GM21423 (cell line): Measurements from ENCODE around the gene GCA.

Experiments used
- ATAC-seq: cut with Tn5 transposase; IDR thresholded peaks from one replicate; pipeline ENCODE4 v1.9.1; 2021; ENCODE audit warnings: mild to moderate bottlenecking, moderate library complexity; ENCODE audit not compliant: unreplicated experiment

GCA gene

DNA sequence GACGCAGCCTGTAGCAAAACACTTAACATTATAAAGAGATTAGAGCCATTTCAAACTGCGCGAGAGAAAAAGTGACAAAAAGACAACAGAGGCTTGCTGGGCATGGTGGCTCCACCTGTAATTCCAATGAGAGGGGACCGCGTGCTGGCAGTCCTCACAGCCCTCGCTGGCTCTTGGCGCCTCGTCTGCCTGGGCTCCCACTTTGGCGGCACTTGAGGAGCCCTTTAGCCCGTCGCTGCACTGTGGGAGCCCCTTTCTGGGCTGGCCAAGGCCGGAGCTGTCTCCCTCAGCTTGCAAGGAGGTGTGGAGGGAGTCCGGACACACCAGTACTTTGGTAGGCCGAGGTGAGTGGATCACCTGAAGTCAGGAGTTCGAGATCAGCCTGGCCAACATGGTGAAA, 16.1 kb upstream of the GCA start:
- no peak for ATAC-seq

DNA sequence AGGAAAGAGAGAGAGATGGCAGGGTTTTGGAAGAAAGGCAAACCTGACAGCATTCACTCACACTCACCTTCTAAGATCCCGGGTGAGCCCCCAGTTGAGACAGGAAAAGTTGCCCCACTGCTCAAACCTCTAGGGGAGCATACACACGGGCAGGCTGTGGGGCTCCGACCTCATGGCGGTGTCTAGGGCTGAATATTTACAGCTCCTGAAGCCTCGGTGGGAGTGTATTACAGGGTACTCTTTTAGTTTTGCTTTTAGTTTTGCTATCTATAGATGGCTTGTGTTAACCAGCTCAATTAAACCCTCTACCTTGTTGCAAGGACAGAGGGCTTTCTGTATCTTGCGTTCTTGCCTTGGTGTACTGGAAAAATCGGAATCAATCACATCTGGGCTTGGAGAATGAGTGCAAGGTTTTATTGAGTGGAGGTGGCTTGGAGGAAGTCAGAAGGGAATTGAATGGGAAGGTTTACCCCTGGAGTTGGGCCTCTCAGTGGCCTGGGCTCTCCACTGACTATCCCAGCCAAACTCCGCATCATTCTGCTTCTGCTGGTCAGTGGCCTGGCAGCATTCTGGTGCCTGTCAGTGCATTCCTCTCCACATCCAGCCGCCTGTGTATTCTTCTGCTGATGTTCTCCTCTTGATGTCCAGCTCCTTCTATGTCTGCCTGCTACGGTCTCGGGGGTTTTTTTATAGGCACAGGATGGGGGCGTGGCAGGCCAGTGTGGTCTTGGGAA, 15.3 kb upstream of the GCA start:
- peak; percentile 94 for ATAC-seq

DNA sequence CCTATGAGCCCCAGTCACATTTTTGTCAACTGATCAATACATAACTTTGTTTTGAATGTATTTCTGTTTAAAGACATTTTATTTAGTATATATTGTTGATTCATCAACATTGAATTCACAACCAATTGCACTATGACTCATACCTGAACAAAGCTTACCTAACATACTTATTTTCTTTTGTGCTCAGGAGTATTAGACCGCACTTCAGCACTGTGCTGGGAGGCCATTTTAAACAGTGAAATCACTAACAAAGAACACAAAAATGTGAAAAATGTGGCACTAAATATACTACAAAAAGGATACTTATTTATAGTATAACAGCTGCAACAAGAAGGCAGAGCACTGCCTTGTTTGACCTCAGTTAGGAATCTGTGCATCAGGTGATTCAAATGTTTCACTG, 13.1 kb upstream of the GCA start:
- ATAC-seq: no peak

DNA sequence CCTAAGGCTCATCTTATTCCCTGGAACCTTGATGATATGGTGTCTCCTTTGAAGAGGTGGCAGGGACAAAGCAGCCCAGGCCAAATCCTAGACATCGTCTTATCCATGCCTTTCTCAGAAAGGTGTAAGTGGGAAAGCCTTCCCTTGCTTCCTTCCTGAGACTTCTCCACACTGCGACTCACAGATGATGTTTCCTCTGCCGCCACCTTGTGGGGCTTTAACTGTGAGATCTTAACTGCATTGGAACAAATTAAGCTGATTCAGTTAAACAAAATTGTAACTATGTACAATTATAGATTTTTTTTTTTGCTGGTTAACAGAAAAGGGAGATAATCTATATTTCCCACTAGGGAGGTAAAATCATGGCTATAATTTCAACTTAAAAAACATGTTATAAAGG, 10.0 kb upstream of the GCA start:
- ATAC-seq: peak; percentile 73

DNA sequence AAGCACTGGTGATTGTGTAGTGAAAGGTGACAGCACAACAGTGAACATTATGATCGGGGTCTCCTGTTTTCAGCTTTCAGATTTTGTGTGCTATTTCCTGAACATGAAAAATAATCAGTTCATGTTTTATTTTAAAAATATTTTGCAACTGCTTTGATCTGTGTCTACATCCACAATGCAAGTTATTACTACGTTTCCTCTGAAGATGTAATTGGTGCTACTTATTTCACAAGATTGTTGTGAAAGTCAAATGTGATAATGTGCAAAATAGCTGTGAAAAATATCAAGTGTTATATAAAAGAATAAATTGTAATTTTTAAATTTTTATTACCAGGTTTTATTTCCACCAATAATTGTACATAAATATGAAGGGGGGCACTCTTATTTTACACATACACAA, 6.1 kb upstream of the GCA start:
- no peak for ATAC-seq

DNA sequence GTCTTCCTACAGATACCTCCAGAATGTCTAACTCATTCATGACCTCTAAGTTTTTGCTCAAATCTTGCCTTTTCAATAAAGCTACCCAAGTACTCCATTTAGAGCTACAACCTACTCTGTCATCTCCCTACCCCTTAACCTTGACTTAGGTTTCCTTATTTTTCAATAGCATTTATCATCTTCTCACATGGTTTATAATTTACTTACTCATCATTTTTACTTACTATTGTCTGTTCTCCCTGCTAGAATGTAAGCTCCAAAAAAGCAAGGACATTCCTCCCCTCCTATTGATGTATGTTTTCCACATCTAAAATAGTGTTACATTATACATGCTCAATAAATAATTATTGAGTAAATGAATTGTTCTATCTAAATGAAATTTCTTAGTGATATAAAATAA, 3.1 kb upstream of the GCA start:
- ATAC-seq: no peak

DNA sequence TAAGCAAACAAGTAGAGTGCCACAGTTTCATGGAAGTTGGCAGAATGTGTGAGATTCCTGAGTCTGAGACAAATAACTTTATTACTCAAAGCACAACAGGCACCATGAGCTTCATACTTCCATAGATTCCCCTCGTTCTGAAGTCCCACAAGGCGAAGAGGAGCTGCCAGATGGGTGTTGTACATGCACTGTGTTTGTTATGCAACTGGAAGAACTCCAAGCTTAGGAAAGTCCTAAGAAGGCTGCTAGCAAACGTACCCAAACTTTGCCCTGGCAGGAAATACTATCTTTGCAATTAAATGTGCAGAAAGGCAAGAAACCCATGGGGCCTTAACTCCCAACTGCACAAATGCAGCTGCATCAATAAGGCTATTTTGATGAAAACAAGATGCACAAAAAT, 1.6 kb upstream of the GCA start:
- no peak for ATAC-seq

DNA sequence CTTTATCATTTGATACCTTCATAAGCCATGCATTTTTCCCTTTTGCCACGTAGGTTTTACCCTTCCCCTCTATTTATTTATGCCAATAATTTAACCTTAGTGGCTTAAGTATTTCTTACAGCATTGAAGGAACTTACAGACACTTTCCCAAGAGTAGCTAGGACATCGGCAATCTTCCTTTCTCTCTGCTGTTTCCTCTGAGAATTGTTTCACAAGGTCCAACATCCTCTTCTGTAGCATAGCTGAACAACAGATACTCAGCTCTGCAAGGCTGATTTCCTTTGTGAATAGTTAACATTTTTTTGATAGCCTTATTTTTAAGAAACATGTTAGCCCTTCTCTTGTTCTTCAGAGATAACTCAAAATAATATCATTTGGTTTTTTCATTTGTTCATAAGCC, 1.1 kb upstream of the GCA start:
- ATAC-seq: no peak

DNA sequence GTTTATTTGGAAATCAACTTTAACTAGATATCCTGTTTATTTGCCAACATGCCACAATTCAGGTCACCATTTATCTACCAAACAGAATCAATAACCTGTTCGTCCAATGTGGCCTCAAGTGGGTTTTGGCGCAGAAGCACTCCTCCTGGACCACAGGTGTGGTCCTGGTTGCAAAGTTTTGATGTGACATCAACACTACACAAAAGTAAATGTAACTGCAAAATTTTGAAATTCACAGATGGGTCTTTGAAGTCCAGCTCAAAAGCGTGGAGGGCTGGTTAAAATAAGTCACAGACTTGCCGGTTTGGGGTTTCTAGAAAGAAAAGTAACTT, 474 bp upstream of the GCA start:
- no peak for ATAC-seq

DNA sequence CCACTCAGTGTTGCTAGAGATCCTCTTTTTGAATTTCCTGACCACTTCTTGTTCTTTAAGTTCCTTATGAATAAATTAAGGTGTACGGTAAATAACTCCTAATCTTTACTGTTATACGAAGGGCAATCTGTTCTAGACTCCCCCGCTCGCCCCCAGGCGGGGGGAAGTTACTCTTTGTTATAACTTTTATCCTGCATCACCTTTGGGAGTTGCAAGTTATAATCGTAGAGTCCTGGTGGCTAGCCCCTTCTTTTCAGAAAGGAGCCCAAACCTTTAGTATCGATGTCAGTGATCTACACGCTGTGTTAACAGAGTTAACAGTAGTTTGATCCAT, 652 bp downstream of the GCA start:
- no peak for ATAC-seq

DNA sequence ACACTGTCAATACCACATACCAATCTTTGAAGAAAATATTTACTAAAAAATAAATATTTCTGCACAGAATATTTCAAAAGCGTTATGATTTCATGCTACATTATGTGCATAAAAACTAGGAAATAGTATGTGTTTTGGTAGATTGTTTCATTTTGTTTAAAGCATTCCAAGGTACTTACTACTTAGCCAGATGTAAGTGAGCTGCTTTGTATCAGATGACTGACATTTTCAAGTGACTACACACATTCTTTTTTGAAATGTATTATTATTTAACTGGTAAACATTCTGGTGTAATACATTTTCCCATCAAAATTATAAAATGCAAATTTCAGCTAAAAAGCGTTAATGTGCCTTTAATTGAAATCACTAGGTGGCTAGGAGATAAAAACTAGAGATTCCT, 21.5 kb downstream of the GCA start:
- ATAC-seq: no peak

DNA sequence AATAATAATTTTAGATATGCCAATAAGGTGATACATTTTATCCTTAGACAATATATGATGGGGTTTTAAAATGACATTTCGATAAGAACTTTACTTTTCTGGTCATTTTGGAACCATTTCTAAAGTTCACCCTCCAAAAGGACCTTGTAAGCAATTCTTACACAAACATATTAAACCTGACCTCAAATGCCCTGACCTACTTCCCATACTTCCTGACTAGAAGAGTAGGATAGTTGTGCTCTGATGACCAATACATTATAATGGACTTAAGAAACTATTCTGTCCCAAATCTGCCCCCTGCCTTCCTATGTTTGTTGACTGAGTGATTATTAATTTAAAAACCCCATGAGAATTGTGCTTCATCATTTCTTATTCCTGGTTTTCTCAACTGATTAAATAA, 24.6 kb downstream of the GCA start:
- ATAC-seq: no peak

DNA sequence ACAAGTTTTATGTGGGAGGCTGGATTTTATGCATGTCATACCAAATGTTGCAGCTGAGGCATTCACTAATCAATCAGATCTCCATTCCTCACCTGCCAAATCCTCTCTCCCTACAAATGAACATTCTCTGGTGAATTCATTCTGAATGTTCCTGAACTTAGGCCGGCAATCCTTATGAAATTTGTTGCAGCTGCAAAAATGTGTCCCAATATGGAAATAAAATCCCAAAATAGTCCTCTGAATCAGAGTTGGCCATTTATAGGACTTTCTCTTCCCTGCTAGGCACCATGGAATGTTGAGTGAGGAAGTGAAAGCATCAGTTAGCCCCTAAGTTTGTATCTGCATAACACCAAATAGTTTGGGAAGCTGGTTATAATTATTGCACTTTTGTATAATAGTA, 25.6 kb downstream of the GCA start:
- ATAC-seq: no peak

DNA sequence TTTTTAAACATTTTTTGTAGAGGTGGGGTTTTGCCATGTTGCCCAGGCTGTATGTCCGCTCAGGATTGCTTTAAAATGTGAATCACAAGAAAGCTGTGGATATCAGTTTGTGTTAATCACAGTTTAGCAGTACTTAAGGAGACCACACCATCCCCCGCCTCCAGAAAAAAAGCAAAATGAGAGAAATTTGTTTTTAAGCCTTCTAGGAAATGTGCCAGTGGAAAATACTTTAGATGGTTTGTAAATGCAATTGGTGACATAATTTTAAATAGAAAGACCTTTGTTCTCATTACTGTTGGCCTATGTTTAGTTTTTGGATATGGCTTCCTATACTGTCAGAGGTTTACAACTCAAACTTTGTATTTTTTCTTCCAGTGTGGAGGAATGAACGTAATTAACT, 27.0 kb downstream of the GCA start:
- no peak for ATAC-seq

DNA sequence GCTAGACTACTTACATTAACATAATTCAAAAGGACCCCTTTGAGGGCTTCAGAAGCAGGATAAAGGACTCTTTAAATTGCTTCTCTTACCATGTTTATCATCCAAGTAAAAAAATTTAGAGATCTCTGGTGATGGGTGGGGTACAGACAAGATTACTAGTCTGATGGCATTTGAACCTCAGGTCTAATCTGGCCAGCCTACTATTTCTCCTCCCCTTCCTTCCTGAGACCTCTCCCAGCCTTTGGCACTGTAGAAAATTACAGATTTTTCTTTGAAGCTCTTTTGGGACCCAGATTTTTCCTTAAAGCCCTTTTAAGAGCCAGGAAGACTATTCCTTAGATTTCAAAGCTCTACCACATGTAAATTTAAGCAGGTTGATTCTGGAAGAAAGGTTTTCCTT, 28.9 kb downstream of the GCA start:
- ATAC-seq: no peak

DNA sequence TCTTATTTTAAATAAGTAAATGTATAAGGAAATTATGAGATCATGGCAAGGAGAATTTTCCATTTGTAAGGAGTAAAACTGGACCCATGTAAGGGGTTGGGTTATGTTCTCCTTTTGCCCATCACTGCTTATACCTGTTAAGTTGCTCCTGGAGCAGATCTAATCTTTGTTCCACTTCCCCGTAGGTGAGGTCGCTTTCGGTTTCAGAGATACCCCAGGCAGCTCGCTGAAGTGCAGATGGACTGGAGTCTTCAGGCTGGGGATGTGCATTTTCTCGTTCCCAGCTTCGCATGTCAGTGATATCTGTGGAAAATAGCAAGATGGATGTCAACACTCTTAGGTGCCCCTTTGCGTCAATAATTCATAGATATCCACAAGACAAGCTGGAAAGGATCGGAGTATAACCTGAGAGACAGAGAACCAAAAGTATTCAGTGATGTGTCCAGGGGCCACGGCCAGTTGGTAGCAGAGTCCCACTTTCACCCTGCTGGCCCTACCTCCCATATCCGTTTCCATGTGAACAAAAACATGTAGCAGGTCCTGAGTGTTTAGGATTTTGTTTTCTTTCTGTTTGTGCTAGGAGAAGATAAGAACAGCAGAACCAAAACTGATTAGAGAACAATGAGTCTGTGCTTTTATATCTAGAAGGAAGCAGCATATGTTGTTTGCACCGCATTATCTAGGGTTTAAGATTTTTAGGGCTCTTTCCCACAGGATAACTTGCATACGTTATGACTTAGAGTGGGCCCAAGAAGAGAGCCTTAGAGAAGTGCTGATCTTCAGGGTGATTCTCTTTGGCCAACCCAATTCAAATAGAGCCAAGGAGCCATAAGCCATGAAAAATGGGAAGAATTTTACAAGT, 36.0 kb downstream of the GCA start:
- ATAC-seq: peak; percentile 51

DNA sequence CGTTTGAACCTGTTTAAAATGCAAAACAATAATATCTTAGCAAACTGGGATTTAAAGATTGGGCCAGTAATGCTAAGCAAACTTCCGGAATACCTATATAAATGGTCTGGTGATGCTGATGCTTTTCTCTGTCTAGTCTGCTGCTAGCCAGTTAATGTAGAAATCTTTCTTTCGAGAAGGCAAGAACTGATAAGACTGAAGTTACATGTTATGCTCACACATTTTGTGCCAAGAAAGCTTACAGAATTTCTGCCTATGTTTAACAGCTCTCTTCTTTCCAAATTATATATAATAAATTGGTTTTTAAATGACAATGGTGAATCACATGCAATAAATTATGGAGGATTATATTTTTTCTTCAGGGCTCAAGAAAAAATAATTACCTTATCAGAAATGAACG, 37.9 kb downstream of the GCA start:
- no peak for ATAC-seq

DNA sequence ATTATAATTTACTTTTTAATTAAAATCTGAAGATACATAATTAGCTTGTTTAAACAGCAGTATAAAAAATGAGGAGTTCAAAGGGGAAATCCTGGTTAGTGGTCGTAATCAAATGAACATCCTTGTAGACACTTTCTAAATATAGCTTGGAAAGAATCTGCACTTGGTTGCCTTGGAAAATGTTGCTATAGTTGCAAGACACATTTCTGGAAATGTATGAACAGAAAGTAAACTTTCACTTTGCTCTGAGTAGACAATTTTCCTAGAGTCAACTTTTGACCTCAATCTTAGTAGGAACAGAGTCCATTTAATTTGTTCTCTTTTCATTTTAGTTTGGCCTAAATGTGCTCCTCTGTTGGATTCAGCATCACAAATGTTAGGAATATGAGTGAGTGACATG, 38.3 kb downstream of the GCA start:
- ATAC-seq: no peak

DNA sequence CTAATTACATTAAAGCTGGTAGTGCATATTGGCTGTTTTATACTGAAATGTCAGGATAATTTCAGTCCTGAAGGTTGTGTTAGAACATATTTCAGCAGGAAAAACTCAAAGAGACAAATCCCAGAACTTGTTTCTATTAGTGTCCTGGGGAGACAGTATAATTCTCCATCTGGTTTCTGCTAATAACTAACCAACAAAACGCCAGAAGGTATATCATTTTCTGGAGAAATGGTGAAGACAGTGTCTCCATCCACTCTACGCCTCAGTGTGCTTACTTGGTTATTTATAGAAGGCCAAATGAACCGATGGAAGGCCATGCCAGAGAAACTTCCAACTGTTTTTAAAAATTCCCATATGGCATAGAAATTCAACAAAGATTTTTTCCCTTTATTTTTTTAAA, 41.6 kb downstream of the GCA start:
- ATAC-seq: no peak

DNA sequence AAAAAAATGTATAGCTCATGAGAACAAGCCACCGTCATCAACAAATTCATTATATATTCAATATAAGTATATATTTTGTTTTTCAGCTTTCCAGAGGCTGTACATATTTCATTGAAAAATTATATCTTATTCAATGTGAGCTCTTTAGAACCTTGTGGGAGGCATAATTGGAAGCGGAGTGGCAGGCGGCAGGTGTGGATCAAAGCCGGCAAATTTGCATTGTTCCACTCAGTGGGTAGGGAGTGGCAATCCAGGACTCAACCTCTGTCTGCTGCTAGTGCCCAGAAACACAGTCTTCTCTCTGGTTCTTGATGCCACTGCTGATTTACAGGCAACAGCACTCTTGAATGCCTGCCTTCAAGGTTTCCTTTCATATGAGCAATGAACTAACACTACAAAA, 46.9 kb downstream of the GCA start:
- ATAC-seq: no peak

DNA sequence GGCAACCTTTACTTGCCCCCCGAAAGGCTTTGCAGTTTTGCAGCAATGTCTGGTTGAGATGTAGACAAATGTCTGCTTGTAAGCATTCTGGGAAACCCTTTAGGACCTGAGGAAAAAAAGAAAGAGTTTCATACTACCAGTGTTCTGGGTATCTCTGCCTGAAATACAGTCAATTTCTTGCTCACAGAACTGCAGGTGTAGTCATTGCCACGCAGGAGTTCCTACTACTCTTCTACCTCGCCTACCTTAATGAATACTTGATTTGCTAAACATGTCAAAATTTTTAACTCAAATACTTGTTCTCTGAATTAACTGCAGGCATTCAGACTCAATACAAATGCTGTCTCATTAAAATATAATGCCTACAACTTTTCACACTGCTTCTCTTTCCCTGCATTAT, 56.4 kb downstream of the GCA start:
- ATAC-seq: no peak

DNA sequence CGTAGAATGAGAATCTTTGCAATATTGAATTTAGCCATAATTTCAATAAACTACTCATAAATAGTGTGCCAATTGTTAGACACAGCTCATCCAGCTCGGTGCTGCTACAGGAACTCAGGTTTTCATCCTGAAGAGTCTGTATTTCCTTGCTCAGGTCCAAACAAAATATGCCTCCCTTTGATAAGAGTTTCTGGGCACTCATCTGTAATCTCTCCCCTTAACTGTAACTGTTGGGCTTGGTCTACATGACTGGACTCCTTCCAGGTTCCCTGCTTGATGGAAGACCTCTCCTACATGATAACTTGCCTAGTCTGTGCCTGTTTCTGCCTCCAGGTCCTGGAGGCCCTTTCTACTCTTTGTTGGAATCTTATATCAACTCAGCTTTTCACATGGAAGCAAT, 57.9 kb downstream of the GCA start:
- no peak for ATAC-seq

DNA sequence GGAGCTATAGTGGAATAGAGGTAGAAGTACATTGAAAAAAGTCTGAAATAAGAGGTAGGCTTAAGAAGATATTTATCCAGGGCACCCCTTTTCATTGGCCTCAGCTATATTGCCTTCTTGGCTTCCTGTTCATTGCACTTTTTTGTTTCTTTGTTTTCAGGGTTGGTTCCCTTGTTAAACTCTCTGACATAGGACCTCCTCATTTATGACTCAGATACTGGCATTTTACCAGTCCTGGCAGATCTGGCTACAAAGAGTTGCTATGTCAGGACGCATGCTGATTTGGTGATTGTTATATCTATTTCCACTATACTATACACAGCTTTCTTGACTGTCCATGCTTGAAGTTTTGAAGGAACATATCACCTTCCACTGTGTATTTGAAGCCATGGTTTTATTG, 60.0 kb downstream of the GCA start:
- no peak for ATAC-seq
